Smooth muscle cell (in vitro differentiated cells): ENCODE data around the gene DOCK8. TPM values are rescaled to one million over a fixed set of nuclear protein-coding genes. Genes with fewer than 3 reads are reported as not detected.

ENCODE experiments used
- DNase-seq: peaks from one replicate; lab custom pipeline; 2025; ENCODE audit not compliant: unreplicated experiment; lab: John Stamatoyannopoulos, UW
- H2AFZ ChIP-seq: fragments of 200-600 bp; sonication (generic); 2 replicates; pipeline ENCODE4 v1.6.0; 2016; ENCODE audit warnings: antibody characterized with exemption, low read depth, mild to moderate bottlenecking
- H3F3A ChIP-seq: fragments of 200-600 bp; sonication (generic); 2 replicates; pipeline ENCODE4 v1.6.0; 2017; ENCODE audit warnings: antibody characterized with exemption, low read depth
- H3K27ac ChIP-seq: fragments of 200-600 bp; sonication (generic); 2 replicates; pipeline ENCODE4 v1.5.1; 2016; ENCODE audit warnings: low read depth, mild to moderate bottlenecking
- H3K27me3 ChIP-seq: fragments of 200-600 bp; sonication (generic); 2 replicates; pipeline ENCODE4 v1.6.1; 2016; ENCODE audit warnings: low read depth, mild to moderate bottlenecking
- H3K36me3 ChIP-seq: fragments of 200-600 bp; sonication (generic); 2 replicates; pipeline ENCODE4 v1.5.1; 2016; ENCODE audit warnings: low read depth
- H3K4me1 ChIP-seq: fragments of 200-600 bp; sonication (generic); 2 replicates; pipeline ENCODE4 v1.5.1; 2016; ENCODE audit warnings: low read depth
- H3K4me2 ChIP-seq: fragments of 200-600 bp; sonication (generic); 2 replicates; pipeline ENCODE4 v1.6.0; 2016; ENCODE audit warnings: mild to moderate bottlenecking
- H3K4me3 ChIP-seq: fragments of 200-600 bp; sonication (generic); 2 replicates; pipeline ENCODE4 v1.5.1; 2016; ENCODE audit warnings: mild to moderate bottlenecking
- H3K79me2 ChIP-seq: fragments of 200-600 bp; sonication (generic); 2 replicates; pipeline ENCODE4 v1.6.0; 2016; ENCODE audit warnings: low read depth, mild to moderate bottlenecking
- H3K9ac ChIP-seq: fragments of 200-600 bp; sonication (generic); 2 replicates; pipeline ENCODE4 v1.6.0; 2016; ENCODE audit warnings: low read depth
- H3K9me3 ChIP-seq: fragments of 200-600 bp; sonication (generic); replicated peaks from 2 replicates; pipeline ENCODE4 v1.5.1; 2016; ENCODE audit warnings: low read depth
- H4K20me1 ChIP-seq: fragments of 200-600 bp; sonication (generic); 2 replicates; pipeline ENCODE4 v1.6.0; 2016; ENCODE audit warnings: low read depth
- WGBS: methylation state at CpG from one replicate; pipeline ENCODE4 v1.1.7; 2016; ENCODE audit warnings: low lambda C conversion rate; 5-methylcytosine and 5-hydroxymethylcytosine counted together
- polyA plus RNA-seq: library from polyadenylated mRNA; unstranded; fragments of >200 nt; fragmentation: Nextera tagmentation; extraction: Ambion mirVana; gene quantifications from 2 replicates; pipeline ENCODE4 v1.2.1, GENCODE V29; 2016
- total RNA-seq: library from RNA; depleted of rRNA; stranded (reverse); fragments of >200 nt; gene quantifications from 2 replicates; pipeline ENCODE4 v1.2.3, GENCODE V29; 2014
- TF ChIP-seq, protein P1 (sequence below): fragments of 200-600 bp; sonication (generic); IDR thresholded peaks from 2 replicates; pipeline ENCODE4 v1.5.1; 2017; ENCODE audit warnings: borderline replicate concordance, mild to moderate bottlenecking, antibody characterized with exemption; ENCODE audit not compliant: insufficient read depth, poor library complexity, severe bottlenecking

DOCK8 gene
- total and polyA plus RNA-seq, 2 experiments from 2014 or later, result 0.18 to 4.9 TPM

DNA sequence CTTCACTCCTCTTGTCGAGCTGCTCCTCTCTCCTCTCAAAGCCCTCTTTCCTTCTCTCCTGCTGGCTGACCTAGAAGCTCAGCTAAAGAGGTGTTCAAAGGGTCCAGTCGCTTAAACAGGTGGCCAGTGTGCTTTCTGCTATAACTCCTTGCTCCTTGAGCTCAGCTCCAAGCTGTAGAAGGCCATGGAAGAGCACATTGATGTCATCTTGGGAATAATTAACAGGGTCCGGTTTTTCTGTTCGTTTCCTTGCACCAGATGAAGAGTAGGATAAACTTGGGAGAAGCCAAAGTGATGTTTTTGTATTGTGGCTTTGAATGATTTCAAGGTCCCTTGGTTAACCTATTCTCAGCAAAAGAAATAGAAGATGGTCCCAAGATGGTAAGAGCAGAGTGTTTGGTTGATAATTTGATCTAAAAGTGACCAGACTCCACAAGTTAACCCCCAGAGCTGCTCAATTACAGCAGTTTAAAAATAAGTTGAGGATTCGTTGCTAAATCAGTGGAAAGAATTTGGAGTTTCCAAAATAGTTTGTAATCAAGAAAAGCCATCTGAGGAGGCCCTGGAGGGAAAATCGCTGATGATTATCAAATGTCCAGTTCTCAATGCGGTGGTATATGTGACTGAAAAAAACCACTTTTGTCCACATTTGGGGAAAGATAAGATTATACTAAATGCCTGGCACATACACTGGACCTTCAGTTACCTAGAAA is 148.1 kb downstream of the DOCK8 start:
- no peak overlapping the region for H2AFZ ChIP-seq
- no peak overlapping the region for H3K4me3 ChIP-seq
- TF ChIP-seq, protein P1, sequence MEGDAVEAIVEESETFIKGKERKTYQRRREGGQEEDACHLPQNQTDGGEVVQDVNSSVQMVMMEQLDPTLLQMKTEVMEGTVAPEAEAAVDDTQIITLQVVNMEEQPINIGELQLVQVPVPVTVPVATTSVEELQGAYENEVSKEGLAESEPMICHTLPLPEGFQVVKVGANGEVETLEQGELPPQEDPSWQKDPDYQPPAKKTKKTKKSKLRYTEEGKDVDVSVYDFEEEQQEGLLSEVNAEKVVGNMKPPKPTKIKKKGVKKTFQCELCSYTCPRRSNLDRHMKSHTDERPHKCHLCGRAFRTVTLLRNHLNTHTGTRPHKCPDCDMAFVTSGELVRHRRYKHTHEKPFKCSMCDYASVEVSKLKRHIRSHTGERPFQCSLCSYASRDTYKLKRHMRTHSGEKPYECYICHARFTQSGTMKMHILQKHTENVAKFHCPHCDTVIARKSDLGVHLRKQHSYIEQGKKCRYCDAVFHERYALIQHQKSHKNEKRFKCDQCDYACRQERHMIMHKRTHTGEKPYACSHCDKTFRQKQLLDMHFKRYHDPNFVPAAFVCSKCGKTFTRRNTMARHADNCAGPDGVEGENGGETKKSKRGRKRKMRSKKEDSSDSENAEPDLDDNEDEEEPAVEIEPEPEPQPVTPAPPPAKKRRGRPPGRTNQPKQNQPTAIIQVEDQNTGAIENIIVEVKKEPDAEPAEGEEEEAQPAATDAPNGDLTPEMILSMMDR, result no peak
- WGBS, result 80% methylated on average over 7 of the region's 7 CpGs
- peaks cover under 1% of the 10 kb centered on the region for H3K4me1 ChIP-seq
- H3F3A ChIP-seq, result no peaks in the 10 kb centered on the region
- no peak for DNase-seq
- H3K79me2 ChIP-seq, result no peaks in the 10 kb centered on the region
- no peak overlapping the region for H3K9ac ChIP-seq
- no peaks in the 10 kb centered on the region for H3K36me3 ChIP-seq
- no peaks in the 10 kb centered on the region for H4K20me1 ChIP-seq
- H3K4me2 ChIP-seq, result no peak overlapping the region
- no peaks in the 10 kb centered on the region for H3K9me3 ChIP-seq
- no peaks in the 10 kb centered on the region for H3K27me3 ChIP-seq
- H3K27ac ChIP-seq, result no peak overlapping the region

DNA sequence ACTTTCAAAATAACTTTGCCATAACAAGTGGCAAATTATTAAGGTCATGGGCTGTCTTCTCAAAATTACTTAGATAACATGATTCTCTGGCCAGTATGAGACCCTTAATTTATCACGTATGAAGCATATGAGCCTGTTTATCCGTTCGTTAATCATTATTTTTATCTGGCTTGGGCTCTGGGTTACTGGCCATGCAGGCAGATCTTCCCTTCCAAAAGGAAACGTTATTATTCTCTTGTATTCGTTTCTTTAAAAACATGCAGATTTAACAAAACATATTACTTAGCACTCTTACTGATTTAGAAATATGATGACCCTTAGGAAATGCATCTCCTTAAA is 148.6 kb downstream of the DOCK8 start:
- no peak overlapping the region for H3K4me2 ChIP-seq
- no peaks in the 10 kb centered on the region for H3K9me3 ChIP-seq
- no peaks in the 10 kb centered on the region for H4K20me1 ChIP-seq
- no peak overlapping the region for H2AFZ ChIP-seq
- no peak overlapping the region for H3K27ac ChIP-seq
- H3K79me2 ChIP-seq, result no peaks in the 10 kb centered on the region
- TF ChIP-seq, protein P1, result no peak
- H3K9ac ChIP-seq, result no peak overlapping the region
- H3K27me3 ChIP-seq, result no peaks in the 10 kb centered on the region
- no peaks in the 10 kb centered on the region for H3F3A ChIP-seq
- 87% methylated on average over 5 of the region's 5 CpGs for WGBS
- DNase-seq, result no peak
- H3K4me1 ChIP-seq, result no peaks in the 10 kb centered on the region
- no peak overlapping the region for H3K4me3 ChIP-seq
- H3K36me3 ChIP-seq, result no peaks in the 10 kb centered on the region

GRCh38 chr9:365436-365835 is 150.8 kb downstream of the DOCK8 start:
- Histone ChIP-seq H3K4me1 (no peaks in the 10 kb centered on the region), H3K9me3 (no peaks in the 10 kb centered on the region), H3F3A (no peaks in the 10 kb centered on the region), H3K9ac (no peak overlapping the region), H3K79me2 (no peaks in the 10 kb centered on the region), H3K27ac (no peak overlapping the region), H3K4me2 (no peak overlapping the region), H2AFZ (no peak overlapping the region), H4K20me1 (no peaks in the 10 kb centered on the region), H3K4me3 (no peak overlapping the region), H3K27me3 (no peaks in the 10 kb centered on the region), H3K36me3 (no peaks in the 10 kb centered on the region)
- 56% methylated on average over 2 of the region's 2 CpGs for WGBS
- DNase-seq, result no peak
- TF ChIP-seq, protein P1, result no peak

DNA sequence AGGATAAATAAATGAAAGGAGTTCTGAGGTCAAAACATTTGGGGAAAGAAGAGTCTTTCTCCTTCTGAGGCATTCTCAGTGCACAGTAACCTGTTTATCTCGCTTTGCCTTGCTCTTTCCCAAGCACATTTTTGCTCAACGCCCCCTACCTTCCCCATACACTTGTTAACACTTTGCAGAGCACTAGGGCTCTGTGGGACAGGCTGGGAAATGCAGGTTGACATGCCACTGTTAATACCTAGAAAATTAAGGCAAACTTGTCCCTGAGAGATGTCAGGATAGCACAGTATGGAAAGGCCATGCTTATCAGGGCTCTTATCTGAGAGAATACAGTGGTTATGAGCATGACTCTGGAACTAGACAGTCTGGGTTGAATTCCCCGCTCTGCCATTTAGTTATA is 152.0 kb downstream of the DOCK8 start:
- Histone ChIP-seq H3K27me3 (no peaks in the 10 kb centered on the region), H3K4me3 (no peak overlapping the region), H2AFZ (no peak overlapping the region), H3K9me3 (no peaks in the 10 kb centered on the region), H3K4me2 (no peak overlapping the region), H3K79me2 (no peaks in the 10 kb centered on the region), H3K4me1 (peaks cover 5% of the 10 kb centered on the region), H3K27ac (no peak overlapping the region), H4K20me1 (no peaks in the 10 kb centered on the region), H3K36me3 (no peaks in the 10 kb centered on the region), H3F3A (no peaks in the 10 kb centered on the region), H3K9ac (no peak overlapping the region)
- 73% methylated on average over 3 of the region's 3 CpGs for WGBS
- TF ChIP-seq, protein P1, result no peak
- no peak for DNase-seq
